AG10803 (cell line): ENCODE measurements around the gene SNAPC4.

ENCODE experiments used
- DNase-seq: peaks from one replicate; pipeline ENCODE4 v3.0.0; 2010; ENCODE audit warnings: low read depth
- H3K4me3 ChIP-seq: 2 replicates; pipeline ENCODE4 v1.5.1; 2011; ENCODE audit warnings: mild to moderate bottlenecking, low read length, control low read depth
- TF ChIP-seq, protein P1 (sequence below): conservative IDR thresholded peaks from 2 replicates; pipeline ENCODE4 v1.5.1; 2011; ENCODE audit warnings: mild to moderate bottlenecking, low read length, control low read depth, inconsistent platforms

Gene SNAPC4

DNA sequence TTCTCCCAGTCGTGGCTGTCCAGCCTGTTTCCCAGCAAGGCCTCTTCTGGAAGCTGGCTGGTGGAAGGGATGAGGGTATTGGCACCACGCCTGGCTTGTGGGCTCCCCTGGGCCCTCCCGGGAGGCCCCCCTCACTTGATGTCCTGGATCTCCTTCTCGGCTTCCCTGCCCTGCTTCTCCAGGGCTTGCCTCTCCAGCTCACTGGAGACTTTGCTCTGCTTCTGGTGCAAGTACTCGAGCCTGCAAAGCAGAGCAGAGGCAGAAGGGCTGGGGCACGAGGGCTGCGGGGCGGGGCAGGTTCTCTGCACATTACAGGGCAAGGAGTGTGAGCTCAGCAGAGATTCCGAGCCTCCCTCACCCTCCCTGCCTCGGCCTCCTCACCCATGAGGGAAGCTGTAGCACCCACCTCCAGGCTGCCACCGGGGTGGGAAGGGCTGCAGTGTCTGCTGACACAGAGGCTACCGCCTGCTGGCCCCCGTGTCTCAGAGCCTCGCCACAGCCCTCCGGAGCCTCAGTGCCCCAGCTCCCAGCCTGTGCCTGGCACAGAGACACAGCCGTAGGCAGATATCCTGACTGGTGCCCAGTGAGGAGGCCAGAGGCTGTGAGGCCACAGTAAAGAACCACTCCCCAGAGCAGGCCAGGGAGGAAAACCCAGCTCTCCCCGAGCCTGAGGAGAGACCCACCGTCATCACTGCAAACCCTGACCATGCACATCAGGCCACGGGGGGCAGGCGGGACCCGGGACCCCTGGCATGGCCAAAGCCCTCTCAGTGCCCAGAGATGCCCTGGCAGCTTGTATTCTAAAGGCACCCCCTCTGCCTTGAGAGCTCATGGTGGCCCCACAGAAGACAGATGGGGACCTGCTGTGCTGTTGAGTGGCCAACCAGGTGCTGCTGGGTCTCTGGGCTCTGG lies 7.2 kb downstream of the SNAPC4 start:
- H3K4me3 ChIP-seq = no peak overlapping the region
- no peak for DNase-seq
- TF ChIP-seq, protein P1, sequence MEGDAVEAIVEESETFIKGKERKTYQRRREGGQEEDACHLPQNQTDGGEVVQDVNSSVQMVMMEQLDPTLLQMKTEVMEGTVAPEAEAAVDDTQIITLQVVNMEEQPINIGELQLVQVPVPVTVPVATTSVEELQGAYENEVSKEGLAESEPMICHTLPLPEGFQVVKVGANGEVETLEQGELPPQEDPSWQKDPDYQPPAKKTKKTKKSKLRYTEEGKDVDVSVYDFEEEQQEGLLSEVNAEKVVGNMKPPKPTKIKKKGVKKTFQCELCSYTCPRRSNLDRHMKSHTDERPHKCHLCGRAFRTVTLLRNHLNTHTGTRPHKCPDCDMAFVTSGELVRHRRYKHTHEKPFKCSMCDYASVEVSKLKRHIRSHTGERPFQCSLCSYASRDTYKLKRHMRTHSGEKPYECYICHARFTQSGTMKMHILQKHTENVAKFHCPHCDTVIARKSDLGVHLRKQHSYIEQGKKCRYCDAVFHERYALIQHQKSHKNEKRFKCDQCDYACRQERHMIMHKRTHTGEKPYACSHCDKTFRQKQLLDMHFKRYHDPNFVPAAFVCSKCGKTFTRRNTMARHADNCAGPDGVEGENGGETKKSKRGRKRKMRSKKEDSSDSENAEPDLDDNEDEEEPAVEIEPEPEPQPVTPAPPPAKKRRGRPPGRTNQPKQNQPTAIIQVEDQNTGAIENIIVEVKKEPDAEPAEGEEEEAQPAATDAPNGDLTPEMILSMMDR = no peak

DNA sequence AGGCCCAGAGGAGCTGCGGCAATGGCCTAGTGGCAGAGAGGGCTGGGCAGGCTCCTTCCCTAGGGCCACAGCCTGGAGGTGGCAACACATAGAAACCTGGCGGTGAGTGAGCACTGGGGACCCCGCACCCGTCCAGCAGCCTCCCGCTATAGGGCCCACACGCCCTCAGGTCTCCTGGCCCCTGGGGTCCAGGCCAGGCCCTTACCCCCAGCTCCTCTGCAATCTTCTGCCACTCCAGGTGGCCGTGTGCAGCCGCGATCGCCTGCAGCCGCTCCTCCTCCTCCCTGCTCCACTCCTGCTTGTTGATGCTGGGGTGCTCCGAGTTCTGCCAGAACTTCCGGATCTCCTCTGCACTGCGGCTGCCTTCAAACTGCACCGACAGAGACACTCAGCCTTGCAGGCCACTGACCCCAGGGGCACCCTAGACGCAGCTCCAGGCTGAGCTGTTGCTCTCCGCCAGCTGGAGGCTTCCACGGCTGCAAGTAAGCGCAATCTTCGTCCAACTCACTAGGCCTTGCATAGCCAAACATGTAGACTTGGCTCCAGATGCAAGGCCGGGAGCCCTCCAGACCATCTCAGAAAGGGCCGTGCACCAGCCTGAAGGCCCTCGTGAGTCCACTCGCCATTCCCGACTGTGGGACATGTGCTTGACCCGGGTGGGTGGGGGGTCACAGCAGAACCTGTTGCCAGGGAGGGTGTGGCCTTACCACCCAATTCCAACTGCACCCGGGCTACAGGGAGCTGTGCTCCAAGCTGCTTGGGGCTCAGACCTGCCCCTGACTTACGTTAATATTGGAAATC lies 8.0 kb downstream of the SNAPC4 start:
- TF ChIP-seq, protein P1 = no peak
- DNase-seq = no peak
- H3K4me3 ChIP-seq = no peak overlapping the region

DNA sequence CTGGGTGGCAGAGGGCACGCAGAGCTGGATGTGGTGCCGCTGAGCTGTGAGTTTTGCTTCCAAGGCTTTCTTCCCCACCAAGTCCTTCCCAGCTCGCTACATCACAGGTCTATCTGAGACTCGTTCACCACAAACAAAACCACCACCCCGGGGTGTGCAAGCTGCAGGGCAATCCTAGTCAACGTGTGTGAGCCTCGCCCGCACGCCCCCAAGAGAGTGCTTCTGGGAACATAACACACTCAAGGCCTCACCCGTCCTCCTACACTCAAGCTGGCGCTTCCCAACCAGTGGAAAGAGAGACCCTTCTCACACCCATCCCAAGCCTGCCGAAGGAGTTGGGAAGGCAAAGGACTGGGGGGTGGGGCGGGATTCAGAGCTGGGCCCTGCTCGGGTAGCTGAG lies 10.6 kb downstream of the SNAPC4 start:
- no peak for DNase-seq
- TF ChIP-seq, protein P1 = no peak
- no peak overlapping the region for H3K4me3 ChIP-seq

DNA sequence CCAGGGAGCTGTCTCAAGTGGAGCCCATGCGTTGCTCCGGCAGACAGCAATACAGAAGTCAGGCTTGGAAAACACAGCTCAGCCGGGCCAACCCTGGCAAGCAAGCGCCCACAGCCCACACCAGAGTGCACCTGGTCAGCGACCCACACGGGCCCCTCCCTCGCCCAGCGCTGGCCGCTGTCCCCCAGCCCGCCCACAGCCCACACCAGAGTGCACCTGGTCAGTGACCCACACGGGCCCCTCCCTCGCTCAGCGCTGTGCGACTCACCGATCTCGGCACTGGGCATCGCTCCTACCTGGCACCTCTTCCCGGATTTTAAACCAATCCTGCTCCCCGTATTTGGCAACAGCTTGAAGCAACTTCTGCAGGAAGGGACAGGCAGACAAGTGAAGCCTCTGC lies 12.8 kb downstream of the SNAPC4 start:
- no peak overlapping the region for H3K4me3 ChIP-seq
- DNase-seq = no peak
- TF ChIP-seq, protein P1 = no peak

DNA sequence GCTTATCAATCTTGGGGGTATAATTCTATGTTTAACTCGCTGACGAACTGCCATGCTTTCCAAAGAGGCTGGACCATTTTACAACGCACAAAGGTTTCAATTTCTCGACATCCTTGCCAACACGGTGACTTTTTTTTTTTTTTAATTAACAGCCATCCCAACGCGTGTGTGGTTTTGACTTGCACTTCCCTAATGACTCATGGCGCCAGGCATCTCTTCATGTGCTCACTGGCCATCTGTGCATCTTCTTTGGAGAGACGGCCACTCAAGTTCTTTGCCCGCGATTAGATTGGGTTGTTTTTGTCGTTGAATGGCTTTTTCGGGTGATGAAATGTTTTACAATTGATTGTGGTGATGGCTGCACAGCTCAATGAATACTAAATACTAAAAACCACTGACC lies 14.0 kb downstream of the SNAPC4 start:
- DNase-seq = no peak
- no peak overlapping the region for H3K4me3 ChIP-seq
- TF ChIP-seq, protein P1 = no peak

DNA sequence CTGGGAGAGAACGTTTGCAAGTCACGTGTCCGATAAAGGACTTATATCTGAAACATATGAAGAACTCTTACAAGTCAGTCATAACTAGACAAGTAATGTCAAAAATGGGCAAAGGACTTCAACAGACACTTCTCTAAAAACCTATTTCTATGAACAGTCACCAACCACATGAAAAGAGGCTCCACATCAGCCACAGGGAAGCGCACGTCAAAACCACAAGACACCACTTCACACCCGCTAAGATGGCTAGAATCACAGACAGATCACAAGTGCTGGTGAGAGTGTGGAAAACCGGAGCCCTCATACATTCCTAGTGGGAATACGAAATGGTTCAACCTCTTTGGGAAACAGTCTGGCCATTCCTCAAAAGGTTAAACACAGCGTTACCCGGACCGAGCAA lies 15.0 kb downstream of the SNAPC4 start:
- DNase-seq = no peak
- TF ChIP-seq, protein P1 = no peak
- H3K4me3 ChIP-seq = no peak overlapping the region
